ENCODE data around the gene CAPN8. TPM values are rescaled to one million over a fixed set of nuclear protein-coding genes. Genes with fewer than 3 reads are reported as not detected.
A peak's percentile ranks its signal among the peaks of the same experiment; 100 is the strongest.

Gene CAPN8
- total and polyA plus RNA-seq, 2 donors, result 0.38 to 2.6 TPM

DNA sequence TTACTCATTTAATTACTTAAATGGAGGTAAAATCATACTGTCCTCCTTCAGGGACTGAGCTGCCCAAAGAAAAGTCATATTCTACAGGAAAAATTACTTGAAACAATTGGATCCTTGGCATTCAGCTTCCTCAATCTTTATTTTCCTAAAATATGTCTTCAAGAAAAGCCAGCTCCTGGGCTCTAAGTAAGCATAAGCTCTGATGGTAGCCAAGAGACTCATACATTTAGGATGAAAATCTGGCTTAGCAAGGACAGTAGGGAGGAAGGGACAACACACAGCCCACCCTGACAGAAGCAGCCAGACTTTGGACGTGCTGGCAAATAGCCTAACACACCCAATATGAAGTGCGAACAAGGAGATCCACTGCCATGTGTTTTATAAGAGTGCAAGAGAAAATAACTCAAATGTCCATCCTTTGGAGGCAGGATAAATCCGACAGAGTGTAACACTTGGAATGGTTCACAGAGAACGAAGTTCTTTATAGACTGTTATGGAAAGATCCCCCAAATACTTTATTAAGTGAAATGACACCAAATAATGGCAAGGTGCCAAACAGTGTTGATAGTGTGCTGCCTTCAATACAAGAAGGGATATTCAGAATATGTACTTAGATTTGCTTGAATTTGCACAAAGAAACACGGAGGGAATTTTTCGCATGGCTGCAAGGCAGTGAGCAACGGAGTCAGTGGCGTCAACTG lies 14.1 kb downstream of the CAPN8 start:
- H3K27me3 ChIP-seq (ENCODE audit: control insufficient read depth in 2 of 2, insufficient read depth in 1 of 2, low read length in 1 of 2), result no peaks in the 10 kb centered on the region
- DNase-seq (ENCODE audit: low read depth in 6 of 9, low spot score in 9 of 9), result no peak
- no peaks in the 10 kb centered on the region for H3K36me3 ChIP-seq (ENCODE audit: control insufficient read depth in 2 of 2, insufficient read depth in 2 of 2, low read length in 1 of 2)
- WGBS, result 86% methylated on average over 8 of the region's 8 CpGs
- no peaks in the 10 kb centered on the region for H3K9me3 ChIP-seq (ENCODE audit: control insufficient read depth in 2 of 2, insufficient read depth in 1 of 2, low read length in 1 of 2)
- peaks cover 0 to 17% of the 10 kb centered on the region in 2 donors for H3K4me1 ChIP-seq (ENCODE audit: control insufficient read depth in 2 of 2, insufficient read depth in 2 of 2, low read length in 2 of 2)
- no peak overlapping the region for H3K4me3 ChIP-seq (ENCODE audit: low read length in 2 of 2)
- H3K27ac ChIP-seq (ENCODE audit: low read depth in 1 of 2, low read length in 1 of 2), result no peak overlapping the region

GRCh38 chr1:223650465-223650864 lies 15.0 kb downstream of the CAPN8 start:
- no peak overlapping the region for H3K27ac ChIP-seq (ENCODE audit: low read depth in 1 of 2, low read length in 1 of 2)
- no peak for DNase-seq (ENCODE audit: low read depth in 6 of 9, low spot score in 9 of 9)
- H3K27me3 ChIP-seq (ENCODE audit: control insufficient read depth in 2 of 2, insufficient read depth in 1 of 2, low read length in 1 of 2), result no peaks in the 10 kb centered on the region
- no peaks in the 10 kb centered on the region for H3K9me3 ChIP-seq (ENCODE audit: control insufficient read depth in 2 of 2, insufficient read depth in 1 of 2, low read length in 1 of 2)
- H3K36me3 ChIP-seq (ENCODE audit: control insufficient read depth in 2 of 2, insufficient read depth in 2 of 2, low read length in 1 of 2), result no peaks in the 10 kb centered on the region
- H3K4me3 ChIP-seq (ENCODE audit: low read length in 2 of 2), result no peak overlapping the region
- 92% methylated on average over 2 of the region's 2 CpGs for WGBS
- peaks cover 0 to 17% of the 10 kb centered on the region in 2 donors for H3K4me1 ChIP-seq (ENCODE audit: control insufficient read depth in 2 of 2, insufficient read depth in 2 of 2, low read length in 2 of 2)

DNA sequence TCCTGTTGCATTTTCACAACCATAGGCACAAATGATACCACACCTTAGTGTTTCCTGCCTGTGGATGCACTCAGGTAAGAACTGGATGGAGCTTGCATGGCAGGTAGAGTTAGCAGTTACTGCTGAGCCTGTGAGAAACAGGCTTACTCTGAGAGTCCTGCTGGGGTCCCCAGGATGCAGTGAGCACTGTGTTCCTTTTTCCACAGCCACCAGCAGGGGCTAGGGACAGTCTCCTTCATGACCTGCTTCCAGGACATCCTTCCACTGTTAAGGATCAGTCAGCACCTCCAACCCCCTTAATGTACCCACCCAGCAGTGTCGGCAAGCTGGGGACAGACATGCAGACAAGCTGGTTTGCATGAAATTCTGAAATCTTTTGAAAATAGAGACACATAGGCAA lies 16.3 kb downstream of the CAPN8 start:
- H3K36me3 ChIP-seq (ENCODE audit: control insufficient read depth in 2 of 2, insufficient read depth in 2 of 2, low read length in 1 of 2), result no peaks in the 10 kb centered on the region
- no peak for DNase-seq (ENCODE audit: low read depth in 6 of 9, low spot score in 9 of 9)
- no peaks in the 10 kb centered on the region for H3K9me3 ChIP-seq (ENCODE audit: control insufficient read depth in 2 of 2, insufficient read depth in 1 of 2, low read length in 1 of 2)
- peak overlapping the region in 1 of 2 donors; percentile 3 for H3K27ac ChIP-seq (ENCODE audit: low read depth in 1 of 2, low read length in 1 of 2)
- 0% methylated on average over 1 of the region's 1 CpG for WGBS
- H3K4me1 ChIP-seq (ENCODE audit: control insufficient read depth in 2 of 2, insufficient read depth in 2 of 2, low read length in 2 of 2), result peaks cover 0 to 17% of the 10 kb centered on the region in 2 donors
- no peak overlapping the region for H3K4me3 ChIP-seq (ENCODE audit: low read length in 2 of 2)
- H3K27me3 ChIP-seq (ENCODE audit: control insufficient read depth in 2 of 2, insufficient read depth in 1 of 2, low read length in 1 of 2), result no peaks in the 10 kb centered on the region

DNA sequence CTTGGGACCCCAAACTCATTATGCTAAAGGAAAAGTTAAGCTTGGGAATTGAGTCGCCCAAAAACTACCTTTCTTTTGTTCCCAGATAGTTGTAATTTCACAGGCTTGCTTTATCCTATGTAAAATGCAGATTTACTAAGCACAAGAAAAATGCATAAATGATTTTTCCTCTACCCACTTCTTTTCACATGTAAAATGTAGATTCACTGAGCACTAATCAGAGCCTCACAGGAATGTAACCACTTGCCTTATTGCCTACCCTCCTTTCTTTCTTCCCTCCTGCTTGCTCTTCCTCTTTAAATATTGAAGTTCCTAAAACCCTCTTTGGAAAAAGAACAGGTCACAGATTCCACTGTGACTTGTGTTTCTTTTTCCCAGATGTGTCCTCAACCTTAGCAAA lies 18.3 kb downstream of the CAPN8 start:
- no peak overlapping the region for H3K27ac ChIP-seq (ENCODE audit: low read depth in 1 of 2, low read length in 1 of 2)
- H3K4me3 ChIP-seq (ENCODE audit: low read length in 2 of 2), result no peak overlapping the region
- H3K4me1 ChIP-seq (ENCODE audit: control insufficient read depth in 2 of 2, insufficient read depth in 2 of 2, low read length in 2 of 2), result peaks cover 0 to 4% of the 10 kb centered on the region in 2 donors
- 100% methylated on average over 1 of the region's 1 CpG for WGBS
- no peak for DNase-seq (ENCODE audit: low read depth in 6 of 9, low spot score in 9 of 9)
- H3K27me3 ChIP-seq (ENCODE audit: control insufficient read depth in 2 of 2, insufficient read depth in 1 of 2, low read length in 1 of 2), result no peaks in the 10 kb centered on the region
- H3K9me3 ChIP-seq (ENCODE audit: control insufficient read depth in 2 of 2, insufficient read depth in 1 of 2, low read length in 1 of 2), result no peaks in the 10 kb centered on the region
- no peaks in the 10 kb centered on the region for H3K36me3 ChIP-seq (ENCODE audit: control insufficient read depth in 2 of 2, insufficient read depth in 2 of 2, low read length in 1 of 2)

DNA sequence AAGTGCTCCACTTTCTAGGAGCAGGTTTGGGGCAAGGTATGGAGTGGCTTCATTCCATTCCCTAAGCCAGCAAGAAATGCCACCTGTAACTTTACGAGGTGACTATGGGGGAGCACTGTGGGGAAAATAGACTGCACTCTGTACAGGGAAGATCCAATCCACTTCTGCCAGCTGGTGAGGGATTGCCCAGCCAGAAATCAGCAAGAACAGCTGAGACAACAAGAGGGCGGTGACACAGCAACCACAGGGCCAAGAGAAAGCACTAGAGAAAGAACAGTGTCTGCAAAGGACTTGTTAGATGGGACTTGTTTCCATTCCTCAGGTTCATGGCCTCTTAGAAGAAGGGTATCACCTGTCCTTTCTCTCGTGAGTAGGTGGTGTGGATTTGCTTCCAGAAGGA lies 19.6 kb downstream of the CAPN8 start:
- no peak overlapping the region for H3K4me3 ChIP-seq (ENCODE audit: low read length in 2 of 2)
- no peaks in the 10 kb centered on the region for H3K36me3 ChIP-seq (ENCODE audit: control insufficient read depth in 2 of 2, insufficient read depth in 2 of 2, low read length in 1 of 2)
- WGBS, result 75% methylated on average over 3 of the region's 3 CpGs
- DNase-seq (ENCODE audit: low read depth in 6 of 9, low spot score in 9 of 9), result no peak
- no peaks in the 10 kb centered on the region for H3K9me3 ChIP-seq (ENCODE audit: control insufficient read depth in 2 of 2, insufficient read depth in 1 of 2, low read length in 1 of 2)
- no peaks in the 10 kb centered on the region for H3K27me3 ChIP-seq (ENCODE audit: control insufficient read depth in 2 of 2, insufficient read depth in 1 of 2, low read length in 1 of 2)
- H3K4me1 ChIP-seq (ENCODE audit: control insufficient read depth in 2 of 2, insufficient read depth in 2 of 2, low read length in 2 of 2), result no peaks in the 10 kb centered on the region
- no peak overlapping the region for H3K27ac ChIP-seq (ENCODE audit: low read depth in 1 of 2, low read length in 1 of 2)

DNA sequence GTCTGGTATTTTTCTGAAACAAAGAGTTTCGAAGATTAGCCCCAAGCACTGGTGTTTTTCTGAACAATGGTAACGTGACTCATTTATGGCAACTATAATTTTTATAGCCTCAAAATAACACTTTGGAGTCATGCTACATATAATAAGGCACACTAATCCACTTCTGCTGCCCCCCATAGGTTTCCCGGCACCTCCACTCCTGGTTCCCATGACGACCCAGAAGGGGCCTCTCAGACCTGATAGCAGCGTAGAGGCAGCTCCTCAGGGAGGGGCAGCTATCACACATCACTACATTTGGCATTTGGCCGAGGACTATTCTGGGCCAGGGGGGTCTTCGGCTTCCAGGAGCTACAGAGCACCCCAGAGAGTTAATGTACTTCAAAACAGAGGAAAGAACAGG lies 23.3 kb downstream of the CAPN8 start:
- H3K9me3 ChIP-seq (ENCODE audit: control insufficient read depth in 2 of 2, insufficient read depth in 1 of 2, low read length in 1 of 2), result peaks cover 1 to 5% of the 10 kb centered on the region in 2 donors
- H3K27me3 ChIP-seq (ENCODE audit: control insufficient read depth in 2 of 2, insufficient read depth in 1 of 2, low read length in 1 of 2), result no peaks in the 10 kb centered on the region
- H3K36me3 ChIP-seq (ENCODE audit: control insufficient read depth in 2 of 2, insufficient read depth in 2 of 2, low read length in 1 of 2), result no peaks in the 10 kb centered on the region
- no peak overlapping the region for H3K27ac ChIP-seq (ENCODE audit: low read depth in 1 of 2, low read length in 1 of 2)
- no peaks in the 10 kb centered on the region for H3K4me1 ChIP-seq (ENCODE audit: control insufficient read depth in 2 of 2, insufficient read depth in 2 of 2, low read length in 2 of 2)
- 92% methylated on average over 7 of the region's 7 CpGs for WGBS
- H3K4me3 ChIP-seq (ENCODE audit: low read length in 2 of 2), result no peak overlapping the region
- DNase-seq (ENCODE audit: low read depth in 6 of 9, low spot score in 9 of 9), result no peak

DNA sequence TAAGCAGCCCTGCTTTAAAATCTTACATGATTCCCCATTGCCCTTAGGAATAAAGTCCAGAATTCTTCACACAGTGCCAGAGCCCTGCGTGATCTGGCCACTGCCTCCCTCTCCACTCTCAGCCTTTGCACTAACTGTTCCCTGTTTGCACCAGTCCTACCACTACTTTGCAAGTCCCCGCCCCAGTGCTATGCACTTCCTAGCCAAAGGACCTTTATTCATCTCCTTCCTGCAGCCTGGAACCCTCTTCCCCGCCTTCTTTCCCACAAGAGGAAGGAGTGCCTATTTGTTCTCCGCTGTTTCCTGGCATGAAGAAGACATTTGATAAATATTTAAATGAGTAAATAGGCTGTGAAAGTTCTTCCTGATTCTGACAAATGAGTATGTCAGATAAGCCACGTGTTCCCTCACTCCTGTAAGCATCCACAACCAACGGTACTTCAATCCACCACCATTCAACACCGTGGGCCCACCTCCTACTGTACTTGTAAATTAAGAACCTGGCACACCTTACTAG lies 23.9 kb downstream of the CAPN8 start:
- Histone ChIP-seq H3K4me1 (ENCODE audit: control insufficient read depth in 2 of 2, insufficient read depth in 2 of 2, low read length in 2 of 2) (no peaks in the 10 kb centered on the region), H3K27ac (ENCODE audit: low read depth in 1 of 2, low read length in 1 of 2) (no peak overlapping the region), H3K27me3 (ENCODE audit: control insufficient read depth in 2 of 2, insufficient read depth in 1 of 2, low read length in 1 of 2) (no peaks in the 10 kb centered on the region), H3K36me3 (ENCODE audit: control insufficient read depth in 2 of 2, insufficient read depth in 2 of 2, low read length in 1 of 2) (no peaks in the 10 kb centered on the region), H3K9me3 (ENCODE audit: control insufficient read depth in 2 of 2, insufficient read depth in 1 of 2, low read length in 1 of 2) (peaks cover 1 to 5% of the 10 kb centered on the region in 2 donors), H3K4me3 (ENCODE audit: low read length in 2 of 2) (no peak overlapping the region)
- DNase-seq (ENCODE audit: low read depth in 6 of 9, low spot score in 9 of 9), result no peak
- WGBS, result 88% methylated on average over 7 of the region's 7 CpGs

DNA sequence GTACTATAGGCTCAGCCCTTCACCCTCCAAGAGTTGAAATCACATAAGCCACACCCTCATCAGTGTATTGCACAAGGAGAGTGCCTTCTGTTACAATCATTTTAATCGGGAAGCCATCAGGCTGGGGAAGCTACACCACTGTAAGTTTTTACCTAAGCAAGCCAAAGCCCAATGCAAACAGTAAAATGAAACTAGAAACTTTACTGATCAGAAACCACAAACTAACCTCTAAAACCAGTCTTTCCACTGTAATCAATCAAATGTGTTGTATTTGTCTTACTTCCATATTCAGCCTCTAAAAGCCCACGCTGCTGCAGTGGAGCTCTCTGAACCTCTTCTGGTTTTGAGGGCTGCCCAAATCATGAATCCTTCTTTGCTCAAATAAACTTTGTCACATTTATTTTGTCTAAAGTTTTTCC lies 26.2 kb downstream of the CAPN8 start:
- H3K27me3 ChIP-seq (ENCODE audit: control insufficient read depth in 2 of 2, insufficient read depth in 1 of 2, low read length in 1 of 2), result no peaks in the 10 kb centered on the region
- no peak for DNase-seq (ENCODE audit: low read depth in 6 of 9, low spot score in 9 of 9)
- no peak overlapping the region for H3K27ac ChIP-seq (ENCODE audit: low read depth in 1 of 2, low read length in 1 of 2)
- H3K4me1 ChIP-seq (ENCODE audit: control insufficient read depth in 2 of 2, insufficient read depth in 2 of 2, low read length in 2 of 2), result no peaks in the 10 kb centered on the region
- H3K4me3 ChIP-seq (ENCODE audit: low read length in 2 of 2), result no peak overlapping the region
- H3K9me3 ChIP-seq (ENCODE audit: control insufficient read depth in 2 of 2, insufficient read depth in 1 of 2, low read length in 1 of 2), result peaks cover 1 to 5% of the 10 kb centered on the region in 2 donors
- H3K36me3 ChIP-seq (ENCODE audit: control insufficient read depth in 2 of 2, insufficient read depth in 2 of 2, low read length in 1 of 2), result no peaks in the 10 kb centered on the region
- 14% methylated on average over 2 of the region's 2 CpGs for WGBS

DNA sequence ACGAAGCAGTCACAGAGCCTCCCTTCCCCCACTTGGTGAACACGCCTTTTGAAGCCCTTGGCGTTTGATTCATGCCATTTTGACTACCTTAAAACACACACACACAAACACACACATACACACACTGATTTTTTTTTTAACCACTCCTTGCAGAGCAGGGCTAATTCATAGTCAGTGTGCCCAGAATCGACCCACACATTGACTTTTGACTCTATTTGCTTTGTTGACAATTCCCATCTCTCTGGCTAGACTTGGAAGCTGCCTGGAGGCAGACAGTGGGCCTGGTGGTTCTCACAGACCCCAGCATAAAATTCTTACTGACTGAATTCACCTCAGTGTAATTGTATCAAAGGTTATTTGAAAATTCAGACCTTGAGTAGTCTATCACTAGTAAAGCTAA lies 30.3 kb downstream of the CAPN8 start:
- WGBS, result 89% methylated on average over 4 of the region's 4 CpGs
- peaks cover 1 to 5% of the 10 kb centered on the region in 2 donors for H3K9me3 ChIP-seq (ENCODE audit: control insufficient read depth in 2 of 2, insufficient read depth in 1 of 2, low read length in 1 of 2)
- no peak overlapping the region for H3K27ac ChIP-seq (ENCODE audit: low read depth in 1 of 2, low read length in 1 of 2)
- H3K4me1 ChIP-seq (ENCODE audit: control insufficient read depth in 2 of 2, insufficient read depth in 2 of 2, low read length in 2 of 2), result no peaks in the 10 kb centered on the region
- no peaks in the 10 kb centered on the region for H3K27me3 ChIP-seq (ENCODE audit: control insufficient read depth in 2 of 2, insufficient read depth in 1 of 2, low read length in 1 of 2)
- H3K4me3 ChIP-seq (ENCODE audit: low read length in 2 of 2), result no peak overlapping the region
- no peak for DNase-seq (ENCODE audit: low read depth in 6 of 9, low spot score in 9 of 9)
- H3K36me3 ChIP-seq (ENCODE audit: control insufficient read depth in 2 of 2, insufficient read depth in 2 of 2, low read length in 1 of 2), result no peaks in the 10 kb centered on the region
